GM21576 (cell line): ENCODE data around the gene SLC35G1.

Experiments
- ATAC-seq: cut with Tn5 transposase; IDR thresholded peaks from one replicate; pipeline ENCODE4 v1.9.1; 2021; ENCODE audit warnings: mild to moderate bottlenecking, moderate library complexity; ENCODE audit not compliant: unreplicated experiment

Gene SLC35G1

GRCh38 chr10:93947055-93947454 lies 53.3 kb downstream of the SLC35G1 start:
- no peak for ATAC-seq

GRCh38 chr10:93947524-93947923 lies 53.7 kb downstream of the SLC35G1 start:
- ATAC-seq, result no peak

- ATAC-seq, result no peak
These were observed 58.1 kb downstream of the SLC35G1 start for GRCh38 chr10:93951905-93952304.
